Measurements from ENCODE around the gene DEFB132.

DNA sequence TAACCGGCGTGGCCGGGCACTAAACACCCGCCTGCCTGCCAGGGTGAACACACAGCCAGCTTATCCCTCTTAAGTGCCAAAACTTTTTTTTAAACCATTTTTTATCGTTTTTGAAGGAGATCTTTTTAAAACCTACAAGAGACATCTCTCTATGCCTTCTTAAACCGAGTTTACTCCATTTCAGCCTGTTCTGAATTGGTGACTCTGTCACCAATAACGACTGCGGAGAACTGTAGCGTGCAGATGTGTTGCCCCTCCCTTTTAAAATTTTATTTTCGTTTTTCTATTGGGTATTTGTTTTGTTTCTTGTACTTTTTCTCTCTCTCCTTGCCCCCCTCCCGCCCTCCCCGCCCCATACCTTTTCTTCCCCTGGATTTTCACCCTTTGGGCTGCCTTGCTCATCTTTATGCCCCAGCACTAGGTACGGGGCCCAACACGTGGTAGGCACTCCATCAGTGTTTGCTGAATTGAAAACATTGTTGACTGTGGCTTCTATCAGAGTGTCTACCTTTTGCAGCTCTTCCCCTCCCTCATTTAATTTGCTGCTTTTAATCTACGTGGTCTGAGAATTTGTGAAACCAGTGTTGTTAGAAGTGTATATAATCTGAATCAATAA, 41.4 kb downstream of the DEFB132 start:
- TF ChIP-seq, protein P1, sequence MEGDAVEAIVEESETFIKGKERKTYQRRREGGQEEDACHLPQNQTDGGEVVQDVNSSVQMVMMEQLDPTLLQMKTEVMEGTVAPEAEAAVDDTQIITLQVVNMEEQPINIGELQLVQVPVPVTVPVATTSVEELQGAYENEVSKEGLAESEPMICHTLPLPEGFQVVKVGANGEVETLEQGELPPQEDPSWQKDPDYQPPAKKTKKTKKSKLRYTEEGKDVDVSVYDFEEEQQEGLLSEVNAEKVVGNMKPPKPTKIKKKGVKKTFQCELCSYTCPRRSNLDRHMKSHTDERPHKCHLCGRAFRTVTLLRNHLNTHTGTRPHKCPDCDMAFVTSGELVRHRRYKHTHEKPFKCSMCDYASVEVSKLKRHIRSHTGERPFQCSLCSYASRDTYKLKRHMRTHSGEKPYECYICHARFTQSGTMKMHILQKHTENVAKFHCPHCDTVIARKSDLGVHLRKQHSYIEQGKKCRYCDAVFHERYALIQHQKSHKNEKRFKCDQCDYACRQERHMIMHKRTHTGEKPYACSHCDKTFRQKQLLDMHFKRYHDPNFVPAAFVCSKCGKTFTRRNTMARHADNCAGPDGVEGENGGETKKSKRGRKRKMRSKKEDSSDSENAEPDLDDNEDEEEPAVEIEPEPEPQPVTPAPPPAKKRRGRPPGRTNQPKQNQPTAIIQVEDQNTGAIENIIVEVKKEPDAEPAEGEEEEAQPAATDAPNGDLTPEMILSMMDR (IDR thresholded peaks at IDR 0.05 in 4 of 5, conservative IDR thresholded peaks at IDR 0.05 in 1 of 5) = no peak
- no peak for TF ChIP-seq POLR2A (IDR thresholded peaks at IDR 0.05)

Data from gastrocnemius medialis (tissue), 4 donors.